HG03378 (cell line): ENCODE results near the gene KCTD16.

ENCODE experiments used
- ATAC-seq: cut with Tn5 transposase; IDR thresholded peaks from one replicate; pipeline ENCODE4 v1.9.1; 2021; ENCODE audit warnings: mild to moderate bottlenecking, moderate library complexity; ENCODE audit not compliant: unreplicated experiment

The KCTD16 gene

DNA sequence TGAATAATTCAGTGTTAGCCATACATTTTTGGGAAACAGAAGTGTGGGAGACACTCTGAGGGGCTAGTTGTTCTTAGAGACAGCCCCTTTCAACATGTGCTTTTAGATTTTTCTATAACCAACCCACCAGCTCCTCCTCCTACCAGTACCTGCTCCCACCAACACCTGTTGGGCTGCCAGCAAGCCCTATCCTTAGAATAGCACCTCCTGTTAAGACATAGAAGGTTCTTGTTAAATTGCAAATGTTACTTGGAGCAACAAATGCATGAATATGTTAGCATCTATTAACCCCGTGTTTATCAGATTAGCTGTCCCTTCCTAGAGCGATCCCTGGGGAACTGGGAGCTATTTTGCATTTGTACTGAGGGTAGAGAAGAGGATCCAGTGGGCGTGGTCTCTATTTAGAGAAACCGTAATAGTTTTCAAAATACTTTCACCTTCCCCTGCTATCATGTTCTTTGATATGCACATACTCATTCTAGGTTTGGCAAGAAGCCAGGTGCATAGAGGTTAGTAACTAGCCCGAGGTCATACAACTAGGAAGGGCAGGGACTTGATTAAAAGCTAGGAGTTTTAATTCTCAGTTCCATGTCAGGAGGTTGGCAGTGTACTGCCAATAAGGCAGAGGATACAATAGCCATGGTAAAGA lies 334.4 kb downstream of the KCTD16 start:
- ATAC-seq: no peak

DNA sequence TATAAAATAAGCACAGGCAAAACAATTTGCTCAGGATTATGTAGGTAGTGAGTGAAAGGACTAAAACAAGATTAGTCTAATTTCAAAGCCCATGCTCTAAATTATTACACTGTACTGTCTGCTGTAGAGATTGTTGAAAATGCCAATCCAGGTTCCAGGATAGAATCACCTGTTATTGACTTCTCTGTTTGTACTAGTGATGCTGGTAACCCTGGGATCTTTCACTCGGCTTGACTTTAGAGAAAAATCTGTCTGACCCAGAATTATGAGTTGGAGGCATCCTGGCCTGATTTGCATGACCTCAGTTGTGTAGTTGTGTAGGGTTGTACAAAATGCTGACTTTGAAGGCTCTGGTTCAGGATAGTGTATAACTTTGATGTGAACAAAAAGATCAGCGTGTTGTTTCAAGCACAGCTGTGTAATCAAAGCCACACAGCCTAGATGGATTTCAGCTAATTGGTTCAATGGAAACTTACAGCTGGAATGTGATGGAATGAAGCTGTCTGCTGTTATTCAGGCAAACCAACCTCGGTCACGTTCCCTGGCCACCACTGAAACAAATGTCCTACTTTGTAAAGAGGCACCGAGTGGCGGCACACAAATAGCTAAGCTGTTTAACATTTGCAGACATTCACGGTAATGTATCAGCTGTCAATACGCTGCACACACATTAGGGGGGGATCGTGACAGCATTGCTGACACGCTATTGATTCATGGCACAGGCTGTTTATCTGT lies 340.3 kb downstream of the KCTD16 start:
- ATAC-seq: no peak

GRCh38 chr5:144511580-144512072 lies 341.0 kb downstream of the KCTD16 start:
- no peak for ATAC-seq

DNA sequence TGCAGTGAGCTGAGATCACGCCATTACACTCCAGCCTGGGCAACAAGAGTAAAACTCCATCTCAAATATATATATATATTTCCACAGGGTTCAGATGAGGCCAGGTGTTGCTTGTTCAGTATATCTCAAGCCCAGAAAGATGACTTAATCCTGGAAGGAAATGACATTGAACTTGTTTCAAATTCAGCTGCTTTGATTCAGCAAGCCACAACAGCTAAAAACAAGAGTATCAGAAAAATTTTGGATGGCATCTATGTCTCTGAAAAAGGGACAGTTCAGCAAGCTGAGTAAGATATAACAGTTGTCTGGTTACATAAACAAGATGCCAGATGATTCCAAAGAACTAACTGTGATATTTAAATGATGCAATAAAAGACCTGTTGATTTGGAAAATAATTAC lies 352.0 kb downstream of the KCTD16 start:
- ATAC-seq: no peak

DNA sequence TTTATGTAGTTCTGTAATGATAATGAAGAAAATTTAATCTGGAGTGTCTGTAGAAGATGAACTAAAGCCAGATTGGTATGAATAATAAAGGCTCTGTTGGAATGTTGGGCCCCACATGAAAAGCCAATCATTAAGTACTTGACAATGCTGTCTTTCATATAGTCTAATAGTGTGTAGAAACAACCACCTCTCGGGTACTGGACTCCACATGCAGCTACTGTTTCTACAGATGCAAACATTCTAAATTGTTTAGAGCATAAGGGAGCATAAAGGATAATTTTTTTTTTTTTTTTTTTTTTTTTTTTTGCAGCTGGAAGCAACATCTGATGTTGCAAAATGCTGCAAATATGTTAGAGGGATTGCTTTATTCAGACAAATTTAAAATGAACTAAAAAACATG lies 354.3 kb downstream of the KCTD16 start:
- ATAC-seq: no peak

GRCh38 chr5:144531188-144531587 lies 360.5 kb downstream of the KCTD16 start:
- ATAC-seq: no peak
